GM21529 (cell line): ENCODE results near the gene ADGRG3.
"Not testable (repeated sequence)": the region's sequence is repeated elsewhere in the genome, so short reads cannot be mapped to it uniquely, and the experiment has no call there.

Source experiments
- ATAC-seq: cut with Tn5 transposase; IDR thresholded peaks from one replicate; pipeline ENCODE4 v1.9.1; 2021; ENCODE audit not compliant: unreplicated experiment

The ADGRG3 gene

DNA sequence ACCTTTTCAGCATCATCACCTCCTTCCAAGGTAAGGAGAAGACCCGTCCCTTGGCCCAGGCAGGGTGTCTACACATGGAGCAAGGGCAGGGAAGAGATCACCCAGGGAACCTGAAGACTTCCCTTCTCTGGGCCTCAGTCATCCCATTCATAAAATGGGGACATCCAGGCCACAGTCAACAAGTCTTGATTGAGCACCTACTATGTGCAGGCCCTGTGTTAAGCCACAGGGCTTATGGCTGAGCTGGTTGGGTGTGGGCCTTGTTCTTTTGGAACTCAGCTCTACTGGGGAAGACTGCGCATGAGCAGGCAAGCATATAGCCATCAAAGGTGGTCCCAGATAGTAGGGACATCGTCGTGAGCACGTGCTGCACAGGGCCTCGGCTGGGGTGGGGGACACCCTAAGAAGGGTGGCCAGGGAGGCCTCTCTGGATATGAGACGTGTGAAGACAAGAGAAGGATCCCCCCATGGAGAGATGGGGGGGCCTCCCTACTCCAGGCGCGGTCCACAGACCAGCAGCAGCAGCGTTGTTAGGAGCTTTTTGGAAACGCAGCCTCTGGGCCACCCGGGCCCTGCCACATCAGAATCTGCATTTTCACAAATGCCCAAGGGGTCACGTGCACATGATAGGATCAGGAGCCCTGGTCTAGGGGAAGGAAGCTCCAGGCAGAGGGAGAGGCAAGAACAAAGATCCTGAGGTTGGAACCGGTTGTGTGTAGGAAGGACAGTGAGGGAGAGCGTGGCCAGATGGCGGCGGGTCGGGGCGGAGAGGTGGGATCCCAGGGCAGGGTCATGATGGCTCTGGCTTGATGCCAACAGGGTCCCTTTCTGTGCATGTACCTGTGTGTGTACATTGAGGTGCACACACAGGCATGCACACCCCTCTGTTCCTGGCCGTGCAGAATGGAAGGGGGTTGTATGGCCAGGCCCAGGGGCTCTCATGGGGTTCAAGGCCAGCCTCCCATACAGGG lies 5.9 kb upstream of the ADGRG3 start:
- no peak for ATAC-seq

DNA sequence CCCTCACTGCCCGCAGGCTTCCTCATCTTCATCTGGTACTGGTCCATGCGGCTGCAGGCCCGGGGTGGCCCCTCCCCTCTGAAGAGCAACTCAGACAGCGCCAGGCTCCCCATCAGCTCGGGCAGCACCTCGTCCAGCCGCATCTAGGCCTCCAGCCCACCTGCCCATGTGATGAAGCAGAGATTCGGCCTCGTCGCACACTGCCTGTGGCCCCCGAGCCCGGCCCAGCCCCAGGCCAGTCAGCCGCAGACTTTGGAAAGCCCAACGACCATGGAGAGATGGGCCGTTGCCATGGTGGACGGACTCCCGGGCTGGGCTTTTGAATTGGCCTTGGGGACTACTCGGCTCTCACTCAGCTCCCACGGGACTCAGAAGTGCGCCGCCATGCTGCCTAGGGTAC lies 4.7 kb upstream of the ADGRG3 start:
- ATAC-seq, result no peak

DNA sequence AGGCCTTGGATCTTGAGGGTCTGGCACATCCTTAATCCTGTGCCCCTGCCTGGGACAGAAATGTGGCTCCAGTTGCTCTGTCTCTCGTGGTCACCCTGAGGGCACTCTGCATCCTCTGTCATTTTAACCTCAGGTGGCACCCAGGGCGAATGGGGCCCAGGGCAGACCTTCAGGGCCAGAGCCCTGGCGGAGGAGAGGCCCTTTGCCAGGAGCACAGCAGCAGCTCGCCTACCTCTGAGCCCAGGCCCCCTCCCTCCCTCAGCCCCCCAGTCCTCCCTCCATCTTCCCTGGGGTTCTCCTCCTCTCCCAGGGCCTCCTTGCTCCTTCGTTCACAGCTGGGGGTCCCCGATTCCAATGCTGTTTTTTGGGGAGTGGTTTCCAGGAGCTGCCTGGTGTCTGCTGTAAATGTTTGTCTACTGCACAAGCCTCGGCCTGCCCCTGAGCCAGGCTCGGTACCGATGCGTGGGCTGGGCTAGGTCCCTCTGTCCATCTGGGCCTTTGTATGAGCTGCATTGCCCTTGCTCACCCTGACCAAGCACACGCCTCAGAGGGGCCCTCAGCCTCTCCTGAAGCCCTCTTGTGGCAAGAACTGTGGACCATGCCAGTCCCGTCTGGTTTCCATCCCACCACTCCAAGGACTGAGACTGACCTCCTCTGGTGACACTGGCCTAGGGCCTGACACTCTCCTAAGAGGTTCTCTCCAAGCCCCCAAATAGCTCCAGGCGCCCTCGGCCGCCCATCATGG lies 4.0 kb upstream of the ADGRG3 start:
- ATAC-seq, result no peak

DNA sequence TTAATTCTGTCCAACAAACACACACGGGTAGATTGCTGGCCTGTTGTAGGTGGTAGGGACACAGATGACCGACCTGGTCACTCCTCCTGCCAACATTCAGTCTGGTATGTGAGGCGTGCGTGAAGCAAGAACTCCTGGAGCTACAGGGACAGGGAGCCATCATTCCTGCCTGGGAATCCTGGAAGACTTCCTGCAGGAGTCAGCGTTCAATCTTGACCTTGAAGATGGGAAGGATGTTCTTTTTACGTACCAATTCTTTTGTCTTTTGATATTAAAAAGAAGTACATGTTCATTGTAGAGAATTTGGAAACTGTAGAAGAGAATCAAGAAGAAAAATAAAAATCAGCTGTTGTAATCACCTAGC lies 3.5 kb upstream of the ADGRG3 start:
- no peak for ATAC-seq

DNA sequence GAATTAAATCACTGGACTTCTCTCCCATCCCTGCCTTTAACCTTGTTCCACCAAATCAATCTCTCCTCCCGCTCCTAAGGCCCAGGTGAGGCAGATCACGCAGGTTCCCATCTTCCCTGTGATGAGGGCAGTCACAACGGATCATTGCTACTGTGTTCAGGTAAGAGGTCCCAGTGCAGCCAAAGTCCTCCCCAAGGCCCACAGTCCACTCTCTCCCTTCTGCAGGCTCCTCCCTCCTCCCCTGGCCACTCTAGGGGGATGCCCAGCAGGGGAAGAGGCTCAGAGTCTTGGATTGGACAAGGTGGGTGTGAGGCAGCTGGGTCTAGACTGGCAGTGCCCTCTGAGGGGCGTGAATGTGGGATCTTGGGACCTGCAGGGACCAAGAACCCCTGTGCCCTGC lies 2.6 kb upstream of the ADGRG3 start:
- ATAC-seq, result no peak

DNA sequence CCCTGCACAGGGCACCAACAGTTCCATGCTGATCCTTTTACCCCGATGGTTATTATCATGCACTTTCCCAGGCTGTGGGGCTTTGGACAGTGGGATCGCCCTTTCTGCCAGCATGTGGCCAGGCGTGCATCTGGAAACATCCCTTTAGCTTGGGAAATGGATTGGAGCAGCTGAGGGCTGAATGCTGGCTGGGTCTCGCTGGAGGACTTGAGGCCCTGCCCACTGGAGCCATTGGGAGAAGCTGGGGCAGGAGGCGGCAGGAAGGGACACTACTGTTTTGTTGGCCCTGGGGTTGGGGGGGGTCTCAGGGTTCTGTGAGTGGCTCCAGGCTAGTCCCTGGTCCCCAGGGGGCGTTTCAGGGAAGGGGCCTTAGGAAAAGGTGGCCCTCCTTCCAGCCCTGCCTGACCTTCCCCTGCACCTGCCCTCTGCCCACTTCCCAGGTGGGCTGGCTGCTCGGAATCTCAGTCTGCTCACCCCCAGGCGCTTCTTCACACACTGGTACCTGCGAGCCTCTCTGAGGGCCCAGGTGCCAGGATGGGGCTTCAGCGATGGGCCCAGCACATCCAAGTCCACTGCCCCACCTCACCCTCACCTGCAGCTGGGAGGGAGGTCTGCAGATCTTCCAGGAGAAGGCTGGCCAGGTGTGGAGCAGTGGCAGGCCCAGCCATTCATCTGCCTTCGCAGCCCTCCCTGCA lies 1.6 kb upstream of the ADGRG3 start:
- ATAC-seq, result no peak

DNA sequence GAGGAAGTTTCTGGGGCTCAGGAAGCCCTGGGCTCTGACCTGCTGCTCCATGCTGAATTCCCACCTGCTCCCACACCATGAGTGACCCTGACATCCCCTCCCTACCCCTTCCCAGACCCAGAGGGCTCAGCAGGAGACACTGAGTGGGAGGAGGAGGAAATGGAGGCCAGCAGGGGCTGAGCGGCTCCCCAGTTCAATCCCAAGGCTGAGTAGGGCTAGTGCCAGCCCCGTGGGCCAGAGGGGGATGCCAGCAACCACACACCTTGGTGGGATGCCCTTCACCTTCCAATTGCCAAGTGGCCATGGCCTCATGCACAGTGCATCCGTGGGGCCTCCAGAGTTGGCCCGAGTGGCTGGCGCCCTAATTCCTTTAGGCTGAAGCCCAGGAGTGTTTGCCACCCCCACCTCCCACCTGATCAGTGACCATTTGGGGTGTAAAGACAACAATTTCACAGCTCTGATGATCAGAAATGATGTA lies 1.0 kb upstream of the ADGRG3 start:
- no peak for ATAC-seq

DNA sequence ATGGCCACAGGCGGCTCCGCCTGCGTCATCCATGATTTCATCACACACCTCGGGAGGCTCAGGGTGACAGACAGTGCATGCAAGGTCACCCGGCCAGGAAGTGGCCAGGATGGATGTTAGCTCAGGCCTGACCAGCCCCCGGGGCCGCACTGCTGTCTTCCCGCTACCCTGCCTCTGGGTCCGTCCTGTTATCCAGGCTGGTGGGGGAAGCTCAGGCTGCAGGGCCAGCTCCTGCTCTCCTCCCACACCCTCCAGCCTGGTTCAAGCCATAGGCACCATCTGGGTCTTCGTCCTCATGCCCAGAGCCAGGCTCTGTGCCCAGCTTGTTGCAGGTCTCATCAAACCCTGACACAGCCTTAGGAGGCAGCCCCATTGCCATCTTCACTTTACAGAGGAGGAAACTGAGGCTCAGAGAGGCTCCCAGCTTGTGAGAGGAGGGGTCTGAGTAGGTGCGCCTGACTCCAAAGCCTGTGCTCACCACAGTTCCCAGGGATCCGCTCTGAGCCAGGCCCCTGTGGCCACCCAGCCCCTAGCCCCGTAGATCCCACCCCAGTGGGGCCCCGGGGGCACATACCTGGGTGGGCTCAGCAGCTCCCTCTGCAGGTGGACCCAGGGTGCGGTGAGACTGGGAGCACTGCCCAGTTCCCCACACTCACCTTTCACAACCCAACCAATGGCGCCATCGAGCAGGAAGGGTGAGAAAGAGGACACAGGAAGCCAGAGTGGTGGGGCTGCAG lies 412 bp upstream of the ADGRG3 start:
- no peak for ATAC-seq

DNA sequence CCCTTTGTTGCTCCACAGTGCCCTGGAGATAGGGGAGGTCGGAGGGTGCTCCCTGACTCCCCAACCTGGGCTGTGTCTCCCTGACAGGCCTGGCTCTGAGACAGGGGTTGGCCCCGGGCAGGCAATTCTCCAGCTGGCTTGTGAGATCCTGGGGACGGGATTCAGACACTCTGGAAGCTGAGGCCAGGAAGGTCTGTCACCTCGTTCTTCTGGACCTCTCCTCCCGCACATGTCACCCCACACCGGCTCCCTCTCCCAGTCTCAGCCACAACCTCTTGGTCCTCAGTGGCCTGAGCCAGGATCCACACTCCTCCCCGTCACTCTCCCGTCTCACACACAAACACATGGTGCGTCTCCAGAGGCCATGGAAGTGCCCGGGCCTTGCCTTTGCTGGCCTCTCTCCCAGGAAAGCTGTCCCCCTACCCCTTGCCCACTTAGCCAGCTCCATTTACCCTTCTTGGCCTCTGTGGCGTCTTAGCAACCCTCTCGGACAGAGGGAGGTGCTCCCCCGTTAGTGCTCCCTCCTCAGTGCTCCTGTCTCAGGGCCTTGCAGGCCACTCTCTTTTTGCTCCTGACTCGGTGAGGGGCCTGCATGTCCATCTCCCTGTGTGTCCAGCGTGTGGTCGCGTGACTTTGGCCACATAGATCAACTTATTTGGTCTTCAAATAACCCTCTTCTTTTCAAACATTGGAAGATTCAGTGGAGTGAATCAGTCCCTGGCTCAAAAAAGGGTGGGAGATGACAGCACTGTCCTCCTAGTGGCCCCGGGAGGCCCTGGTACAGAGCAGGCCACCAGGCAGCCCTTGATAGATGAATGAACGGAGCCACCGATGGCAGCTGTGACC lies 747 bp downstream of the ADGRG3 start:
- ATAC-seq, result no peak

DNA sequence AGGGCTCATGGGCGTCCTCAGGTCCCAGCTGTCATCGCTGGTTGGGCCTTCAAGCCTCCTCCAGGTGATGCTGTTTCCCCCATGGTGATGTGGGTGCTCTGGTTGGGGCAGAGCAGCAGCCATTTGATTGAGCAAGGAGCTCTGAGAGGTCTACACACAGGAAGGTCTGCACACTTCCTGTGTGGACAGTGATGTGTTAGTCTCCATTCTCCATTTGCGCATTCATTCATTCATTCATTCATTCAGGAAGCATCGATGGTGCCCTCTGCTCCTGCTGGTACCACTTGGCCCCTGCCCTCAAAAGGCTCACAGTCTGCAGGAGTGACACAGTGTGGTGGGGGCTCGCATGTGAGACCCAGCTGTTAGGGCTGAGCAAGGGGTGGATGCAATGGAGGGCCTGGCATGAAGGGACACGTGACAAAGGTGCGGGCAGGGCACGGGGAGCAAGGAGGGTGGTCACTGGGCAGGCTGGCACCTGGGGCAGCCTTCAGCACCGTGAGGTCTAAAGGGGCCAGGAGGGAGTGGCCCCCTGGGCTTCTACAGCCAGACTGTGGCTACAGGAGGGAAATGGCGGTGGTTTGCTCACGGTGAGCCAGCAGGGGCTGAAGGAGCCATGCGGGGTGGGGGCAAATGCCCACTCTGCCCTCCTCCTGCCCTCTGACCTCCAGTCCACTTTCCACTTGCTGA lies 1.5 kb downstream of the ADGRG3 start:
- ATAC-seq, result no peak

DNA sequence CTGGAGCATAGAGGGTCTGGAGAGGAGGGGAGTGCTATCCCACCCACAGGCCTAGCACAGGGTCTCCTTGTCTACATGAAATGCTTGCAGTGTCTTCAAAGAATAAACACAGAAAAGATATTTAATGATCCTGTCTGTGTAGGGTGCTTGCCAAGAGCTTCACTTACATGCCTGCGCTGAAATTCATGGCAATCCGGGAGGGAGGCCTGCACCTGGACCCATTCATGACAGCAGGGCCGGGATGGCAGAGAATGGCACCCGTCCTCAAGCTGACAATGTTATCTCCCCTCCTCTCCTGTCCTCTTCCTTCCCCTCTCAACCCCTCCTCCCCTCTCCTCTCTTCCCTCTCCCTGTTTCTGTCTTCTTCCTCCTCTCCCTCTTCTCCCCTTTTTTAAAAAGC lies 2.1 kb downstream of the ADGRG3 start:
- ATAC-seq, result no peak

DNA sequence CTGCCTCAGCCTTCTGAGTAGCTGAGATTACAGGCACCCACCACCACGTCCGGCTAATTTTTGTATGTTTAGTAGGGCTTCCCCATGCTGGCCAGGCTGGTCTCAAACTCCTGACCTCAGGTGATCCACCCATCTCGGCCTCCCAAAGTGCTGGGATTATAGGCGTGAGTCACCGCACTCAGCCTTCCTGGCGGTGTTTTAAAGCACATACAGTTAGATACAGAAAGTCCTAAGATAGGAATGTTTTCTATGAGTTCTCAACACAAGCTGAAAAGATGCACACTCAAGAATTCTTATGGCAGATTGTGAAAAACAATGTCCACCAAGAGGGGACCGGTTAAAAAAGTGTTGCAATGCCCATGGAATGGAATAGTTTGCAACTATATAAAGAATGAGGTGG lies 3.3 kb downstream of the ADGRG3 start:
- not testable (repeated sequence) for ATAC-seq

DNA sequence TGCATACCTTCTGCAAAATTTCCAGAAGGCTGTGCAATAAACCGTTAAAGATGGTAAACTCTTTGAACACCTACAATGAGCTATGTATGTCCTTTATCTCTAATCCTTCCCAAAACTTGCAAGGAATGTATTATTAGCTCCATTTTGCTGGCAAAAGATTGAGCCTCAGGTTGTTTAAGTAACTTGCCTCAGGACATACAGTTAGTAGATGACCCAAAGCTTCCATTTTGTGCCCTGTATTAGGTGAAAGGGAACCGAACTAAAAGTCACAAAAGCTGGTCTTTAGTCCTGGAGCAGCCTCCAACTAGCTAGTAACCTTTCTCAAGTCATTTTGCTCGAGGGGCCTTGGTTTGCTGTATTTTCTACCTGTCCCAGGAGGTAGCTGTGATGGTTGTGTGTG lies 4.3 kb downstream of the ADGRG3 start:
- no peak for ATAC-seq

DNA sequence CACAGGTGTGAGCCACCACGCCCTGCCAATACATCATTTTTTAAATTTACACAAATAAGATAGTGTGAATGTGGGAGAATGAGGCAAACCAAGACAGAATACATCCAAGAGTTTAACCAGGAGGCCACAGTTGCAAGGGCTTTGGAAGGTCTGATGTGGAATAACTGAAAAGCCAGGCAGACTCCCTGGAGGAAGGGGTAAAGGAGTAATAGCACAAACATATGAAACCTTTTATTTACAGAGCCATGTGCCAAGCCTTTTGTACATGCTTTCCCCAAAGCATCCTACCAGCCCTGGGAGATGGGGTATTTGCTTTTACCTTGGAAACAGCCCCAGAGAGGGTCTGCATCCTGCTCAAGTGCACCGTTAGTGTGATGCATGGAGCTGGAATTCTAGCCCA lies 4.7 kb downstream of the ADGRG3 start:
- ATAC-seq, result no peak

DNA sequence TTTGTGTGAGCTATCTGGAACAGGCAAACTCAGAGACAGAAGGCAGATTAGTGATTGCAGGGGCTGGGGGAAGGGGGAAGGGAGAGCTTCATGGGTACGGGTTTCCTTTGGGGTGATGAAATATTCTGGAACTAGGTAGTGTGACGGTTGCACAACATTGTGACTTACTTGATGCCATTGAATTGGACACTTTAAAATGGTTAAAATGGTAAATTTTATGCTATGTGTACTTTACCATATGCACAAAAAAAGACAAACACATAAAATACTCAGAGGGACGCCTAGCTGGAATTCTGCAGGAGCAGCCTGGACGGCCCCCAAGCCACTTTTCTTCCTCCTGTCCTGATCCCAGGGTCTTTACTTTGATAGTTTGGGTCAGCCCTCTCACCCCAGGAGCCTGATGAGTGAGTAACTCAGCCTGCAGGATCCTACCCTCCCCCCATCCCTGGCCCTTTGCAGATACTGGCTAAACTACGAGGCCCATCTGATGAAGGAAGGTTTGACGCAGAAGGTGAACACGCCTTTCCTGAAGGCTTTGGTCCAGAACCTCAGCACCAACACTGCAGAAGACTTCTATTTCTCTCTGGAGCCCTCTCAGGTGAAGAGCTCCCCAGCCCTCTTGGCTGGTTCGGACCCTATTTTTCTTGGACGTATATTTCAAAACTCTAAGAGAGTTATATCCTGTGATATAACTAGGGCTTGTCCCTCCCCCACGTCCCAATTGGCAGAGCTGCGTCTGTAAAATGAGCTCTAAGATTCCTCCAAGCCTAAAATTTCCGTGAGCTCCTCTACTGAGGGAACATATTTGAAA lies 7.8 kb downstream of the ADGRG3 start:
- no peak for ATAC-seq

DNA sequence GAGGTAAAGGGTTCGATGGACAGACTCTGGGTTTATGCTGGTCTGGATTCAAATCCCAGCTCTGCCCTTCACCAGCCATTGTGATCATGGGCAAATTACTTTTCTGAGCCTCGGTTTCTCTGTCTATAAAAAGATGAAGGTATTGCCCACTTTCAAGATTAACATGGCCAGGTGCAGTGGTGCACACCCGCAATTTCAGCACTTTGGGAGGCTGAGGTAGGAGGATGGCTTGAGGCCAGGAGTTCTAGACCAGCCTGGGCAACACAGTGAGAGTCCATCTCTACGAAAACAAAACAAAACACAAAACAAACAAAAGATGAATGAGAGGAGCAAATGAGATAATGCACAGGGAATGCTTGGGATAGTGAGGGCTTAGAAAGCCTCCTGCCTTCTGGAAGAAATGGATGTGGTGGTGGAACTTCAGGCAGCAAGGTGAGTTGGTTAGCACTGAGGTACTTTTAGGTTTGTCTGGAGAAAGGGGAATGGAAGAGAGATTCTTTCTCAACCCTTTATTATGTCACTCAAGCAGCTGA lies 8.5 kb downstream of the ADGRG3 start:
- ATAC-seq, result no peak

DNA sequence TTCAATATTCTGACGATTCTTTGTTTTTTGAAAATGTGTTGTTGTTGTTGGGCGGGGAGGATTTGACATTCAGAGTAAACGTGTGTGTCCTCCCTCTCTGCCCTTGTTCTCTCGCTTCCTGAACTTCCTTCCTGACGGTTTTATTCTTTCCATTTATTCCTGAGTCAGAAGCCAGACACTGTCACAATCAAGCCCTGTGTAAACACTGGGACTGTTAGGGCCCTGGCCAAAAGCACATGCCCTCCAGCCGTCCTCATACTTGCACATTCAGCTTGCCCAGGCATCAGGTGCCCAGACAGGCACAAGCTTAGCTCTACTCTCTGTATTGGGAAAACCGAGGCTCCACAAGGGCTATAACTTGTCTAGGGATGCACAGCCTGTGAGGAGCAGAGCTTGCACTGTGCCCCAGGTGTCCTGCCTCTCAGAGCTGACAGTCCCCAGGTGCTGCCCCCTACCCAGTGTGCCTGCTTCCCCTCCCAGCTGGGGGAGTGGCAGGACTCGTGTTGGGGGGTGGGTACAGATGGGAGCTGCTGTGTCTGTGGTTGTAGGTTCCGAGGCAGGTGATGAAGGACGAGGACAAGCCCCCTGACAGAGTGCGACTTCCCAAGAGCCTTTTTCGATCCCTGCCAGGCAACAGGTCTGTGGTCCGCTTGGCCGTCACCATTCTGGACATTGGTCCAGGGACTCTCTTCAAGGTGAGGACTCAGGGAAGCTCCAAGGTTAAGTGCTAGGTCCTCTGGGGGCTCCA lies 9.7 kb downstream of the ADGRG3 start:
- ATAC-seq, result no peak

DNA sequence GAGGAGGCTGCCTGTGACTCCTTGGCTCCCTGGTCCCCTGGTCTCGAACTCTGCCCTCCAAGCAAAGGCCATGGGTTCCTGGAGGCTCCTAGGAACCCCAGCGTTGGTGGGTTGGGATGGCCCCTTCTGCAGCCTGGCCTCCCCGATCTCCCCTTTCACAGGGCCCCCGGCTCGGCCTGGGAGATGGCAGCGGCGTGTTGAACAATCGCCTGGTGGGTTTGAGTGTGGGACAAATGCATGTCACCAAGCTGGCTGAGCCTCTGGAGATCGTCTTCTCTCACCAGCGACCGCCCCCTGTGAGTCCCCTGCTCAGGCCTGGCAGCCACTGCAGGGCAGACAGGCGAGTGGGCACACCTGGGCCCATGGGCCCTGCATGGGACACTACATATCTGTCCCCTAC lies 10.9 kb downstream of the ADGRG3 start:
- no peak for ATAC-seq
